ENCODE measurements around the gene GRHL1.

GRHL1 gene

GRCh38 chr2:9961013-9961412 lies 9.5 kb downstream of the GRHL1 start:
- H3K4me3 ChIP-seq (ENCODE audit: insufficient read depth, low read depth, low read length) = no peak overlapping the region
- no peak overlapping the region for H3K27ac ChIP-seq (ENCODE audit: insufficient read depth, low read depth, low read length, poor library complexity, severe bottlenecking)

GRCh38 chr2:9964334-9964980 lies 13.0 kb downstream of the GRHL1 start:
- H3K4me3 ChIP-seq (ENCODE audit: insufficient read depth, low read depth, low read length) = no peak overlapping the region
- WGBS, 2 experiments = 92 to 93% methylated on average over 7 of the region's 7 CpGs
- H3K4me1 ChIP-seq (ENCODE audit: control insufficient read depth, insufficient read depth, low read length) = peaks cover 17% of the 10 kb centered on the region
- no peaks in the 10 kb centered on the region for H3K9me3 ChIP-seq (ENCODE audit: control insufficient read depth, low read length)
- no peaks in the 10 kb centered on the region for H3K27me3 ChIP-seq (ENCODE audit: control insufficient read depth, insufficient read depth, low read length, poor library complexity, severe bottlenecking)
- H3K27ac ChIP-seq (ENCODE audit: insufficient read depth, low read depth, low read length, poor library complexity, severe bottlenecking) = no peak overlapping the region
- H3K36me3 ChIP-seq (ENCODE audit: control insufficient read depth, insufficient read depth, low read length) = peaks cover 2% of the 10 kb centered on the region

More at GRCh38 chr2:9961013-9961412, 9.5 kb downstream of the GRHL1 start:
- Histone ChIP-seq H3K36me3 (ENCODE audit: control insufficient read depth, insufficient read depth, low read length) (peaks cover 2% of the 10 kb centered on the region), H3K9me3 (ENCODE audit: control insufficient read depth, low read length) (no peaks in the 10 kb centered on the region), H3K27me3 (ENCODE audit: control insufficient read depth, insufficient read depth, low read length, poor library complexity, severe bottlenecking) (no peaks in the 10 kb centered on the region), H3K4me1 (ENCODE audit: control insufficient read depth, insufficient read depth, low read length) (peaks cover 9% of the 10 kb centered on the region)
- WGBS, 2 experiments = 80 to 85% methylated on average over 10 of the region's 10 CpGs

- 87 to 96% methylated on average over 8 of the region's 8 CpGs for WGBS, 2 experiments
- Histone ChIP-seq H3K27ac (ENCODE audit: insufficient read depth, low read depth, low read length, poor library complexity, severe bottlenecking) (no peak overlapping the region), H3K9me3 (ENCODE audit: control insufficient read depth, low read length) (no peaks in the 10 kb centered on the region), H3K4me3 (ENCODE audit: insufficient read depth, low read depth, low read length) (no peak overlapping the region), H3K27me3 (ENCODE audit: control insufficient read depth, insufficient read depth, low read length, poor library complexity, severe bottlenecking) (no peaks in the 10 kb centered on the region), H3K36me3 (ENCODE audit: control insufficient read depth, insufficient read depth, low read length) (peaks cover 2% of the 10 kb centered on the region), H3K4me1 (ENCODE audit: control insufficient read depth, insufficient read depth, low read length) (peaks cover 19% of the 10 kb centered on the region)
Observed at GRCh38 chr2:9965119-9965822, 13.8 kb downstream of the GRHL1 start.

GRCh38 chr2:9966491-9967022 lies 15.1 kb downstream of the GRHL1 start:
- Histone ChIP-seq H3K9me3 (ENCODE audit: control insufficient read depth, low read length) (no peaks in the 10 kb centered on the region), H3K4me3 (ENCODE audit: insufficient read depth, low read depth, low read length) (no peak overlapping the region), H3K27ac (ENCODE audit: insufficient read depth, low read depth, low read length, poor library complexity, severe bottlenecking) (no peak overlapping the region), H3K27me3 (ENCODE audit: control insufficient read depth, insufficient read depth, low read length, poor library complexity, severe bottlenecking) (no peaks in the 10 kb centered on the region), H3K4me1 (ENCODE audit: control insufficient read depth, insufficient read depth, low read length) (peaks cover 21% of the 10 kb centered on the region), H3K36me3 (ENCODE audit: control insufficient read depth, insufficient read depth, low read length) (peaks cover 2% of the 10 kb centered on the region)
- WGBS, 2 experiments = 93 to 100% methylated on average over 2 of the region's 3 CpGs

- WGBS, 2 experiments = 93% methylated on average over 11 of the region's 11 CpGs
- H3K4me1 ChIP-seq (ENCODE audit: control insufficient read depth, insufficient read depth, low read length) = peaks cover 28% of the 10 kb centered on the region
- H3K4me3 ChIP-seq (ENCODE audit: insufficient read depth, low read depth, low read length) = no peak overlapping the region
- no peaks in the 10 kb centered on the region for H3K27me3 ChIP-seq (ENCODE audit: control insufficient read depth, insufficient read depth, low read length, poor library complexity, severe bottlenecking)
- H3K36me3 ChIP-seq (ENCODE audit: control insufficient read depth, insufficient read depth, low read length) = peaks cover 2% of the 10 kb centered on the region
- no peak overlapping the region for H3K27ac ChIP-seq (ENCODE audit: insufficient read depth, low read depth, low read length, poor library complexity, severe bottlenecking)
- H3K9me3 ChIP-seq (ENCODE audit: control insufficient read depth, low read length) = no peaks in the 10 kb centered on the region
Observed at GRCh38 chr2:9967053-9967775, 15.7 kb downstream of the GRHL1 start.

- Histone ChIP-seq H3K4me3 (ENCODE audit: insufficient read depth, low read depth, low read length) (no peak overlapping the region), H3K27me3 (ENCODE audit: control insufficient read depth, insufficient read depth, low read length, poor library complexity, severe bottlenecking) (no peaks in the 10 kb centered on the region), H3K27ac (ENCODE audit: insufficient read depth, low read depth, low read length, poor library complexity, severe bottlenecking) (no peak overlapping the region), H3K9me3 (ENCODE audit: control insufficient read depth, low read length) (no peaks in the 10 kb centered on the region), H3K36me3 (ENCODE audit: control insufficient read depth, insufficient read depth, low read length) (peaks cover 2% of the 10 kb centered on the region), H3K4me1 (ENCODE audit: control insufficient read depth, insufficient read depth, low read length) (peaks cover 44% of the 10 kb centered on the region)
- WGBS, 2 experiments = 90 to 92% methylated on average over 10 of the region's 10 CpGs
Observed at GRCh38 chr2:9968553-9969497, 17.3 kb downstream of the GRHL1 start.

- Histone ChIP-seq H3K27ac (ENCODE audit: insufficient read depth, low read depth, low read length, poor library complexity, severe bottlenecking) (peak overlapping the region; percentile 88), H3K9me3 (ENCODE audit: control insufficient read depth, low read length) (no peaks in the 10 kb centered on the region), H3K4me3 (ENCODE audit: insufficient read depth, low read depth, low read length) (no peak overlapping the region), H3K27me3 (ENCODE audit: control insufficient read depth, insufficient read depth, low read length, poor library complexity, severe bottlenecking) (no peaks in the 10 kb centered on the region), H3K36me3 (ENCODE audit: control insufficient read depth, insufficient read depth, low read length) (peaks cover 2% of the 10 kb centered on the region), H3K4me1 (ENCODE audit: control insufficient read depth, insufficient read depth, low read length) (peaks cover 45% of the 10 kb centered on the region)
- 74 to 79% methylated on average over 12 of the region's 12 CpGs for WGBS, 2 experiments
Observed at GRCh38 chr2:9970200-9971044, 18.9 kb downstream of the GRHL1 start.

GRCh38 chr2:9971105-9971818 lies 19.8 kb downstream of the GRHL1 start:
- no peaks in the 10 kb centered on the region for H3K27me3 ChIP-seq (ENCODE audit: control insufficient read depth, insufficient read depth, low read length, poor library complexity, severe bottlenecking)
- H3K4me1 ChIP-seq (ENCODE audit: control insufficient read depth, insufficient read depth, low read length) = peaks cover 45% of the 10 kb centered on the region
- 91 to 96% methylated on average over 8 of the region's 9 CpGs for WGBS, 2 experiments
- H3K36me3 ChIP-seq (ENCODE audit: control insufficient read depth, insufficient read depth, low read length) = no peaks in the 10 kb centered on the region
- peak overlapping the region; percentile 17 for H3K27ac ChIP-seq (ENCODE audit: insufficient read depth, low read depth, low read length, poor library complexity, severe bottlenecking)
- H3K9me3 ChIP-seq (ENCODE audit: control insufficient read depth, low read length) = no peaks in the 10 kb centered on the region
- H3K4me3 ChIP-seq (ENCODE audit: insufficient read depth, low read depth, low read length) = no peak overlapping the region

Data from ectodermal cell (in vitro differentiated cells).